ENCODE results near the gene LRRC9. TPM values are rescaled to one million over a fixed set of nuclear protein-coding genes. Genes with fewer than 3 reads are reported as not detected.

Gene LRRC9
- total and polyA plus RNA-seq, 10 of the 15 experiments (the other 5 are each of a cell fraction or from before 2014, with no cell fraction given): not detected

DNA sequence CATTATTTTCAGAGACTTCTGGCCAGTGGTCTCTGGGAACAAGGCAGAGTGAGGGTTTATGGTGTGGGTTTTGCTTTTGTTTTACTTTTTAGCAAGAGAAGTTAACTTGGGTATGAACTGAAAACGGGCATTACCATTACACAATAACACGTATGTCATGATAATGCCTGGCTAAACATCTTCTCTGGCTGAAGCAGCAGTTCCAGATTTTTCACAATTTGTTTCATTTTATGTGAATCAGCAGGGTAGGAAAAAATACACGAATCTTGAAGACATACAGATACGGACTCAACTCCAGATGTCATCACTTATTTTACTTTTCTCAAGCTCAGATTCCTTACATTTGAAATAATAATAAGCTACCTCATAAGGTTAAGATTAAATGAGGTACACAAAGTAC lies 169.3 kb downstream of the LRRC9 start:
- ChIA-PET SMC1A (ENCODE audit: uncharacterized antibody, unreplicated experiment) (interaction anchor here (0.6 to 2.7 kb wide), 9 partner anchors 9 to 99 kb away, joined by 3 to 9 read pairs (median 5); partner anchors contain the start of gene DHRS7), POLR2A (interaction anchor here (1.1 kb wide), 1 partner anchor 82 kb away, joined by 3 read pairs; no protein-coding TSS in a partner anchor), CTCF (interaction anchor here (1.0 to 2.4 kb wide), 7 partner anchors 40 to 264 kb away, joined by 3 to 9 read pairs (median 3); partner anchors contain the start of gene DHRS7), RAD21 (ENCODE audit: unreplicated experiment) (interaction anchor here (0.9 to 3.4 kb wide), 3 partner anchors 77 to 239 kb away, joined by 3 to 19 read pairs (median 3); no protein-coding TSS in a partner anchor)
- ATAC-seq (no peak), FAIRE-seq (no peak), DNase-seq (ENCODE audit: low read depth, low spot score) (no peak)
- no peaks in the 10 kb centered on the region for H3K9me3 ChIP-seq (replicated peaks; ENCODE audit: control insufficient read depth, insufficient read depth, low read length)
- 61% methylated on average over 4 of the region's 4 CpGs for WGBS (ENCODE audit: insufficient coverage, insufficient replicate concordance, low lambda C conversion rate, missing lambda C conversion rate)
- no peaks in the 10 kb centered on the region for H3K27me3 ChIP-seq (replicated peaks in 1 of 2; ENCODE audit: control insufficient read depth in 2 of 2, insufficient read depth in 2 of 2, low read length in 1 of 2)
- TF ChIP-seq SIX5 (IDR thresholded peaks at IDR 0.05; ENCODE audit: low read depth, low read length, severe bottlenecking) (no peak), RB1 (IDR thresholded peaks at IDR 0.05; ENCODE audit: borderline replicate concordance) (no peak), POLR2AphosphoS5 (IDR thresholded peaks at IDR 0.05; ENCODE audit: low read length) (no peak), JUNB (IDR thresholded peaks at IDR 0.05) (no peak), ZZZ3 (IDR thresholded peaks at IDR 0.05; ENCODE audit: control insufficient read depth, insufficient read length, low read depth) (no peak), ZNF207 (IDR thresholded peaks at IDR 0.05; ENCODE audit: borderline replicate concordance) (no peak)
- TF ChIP-seq, protein P1, sequence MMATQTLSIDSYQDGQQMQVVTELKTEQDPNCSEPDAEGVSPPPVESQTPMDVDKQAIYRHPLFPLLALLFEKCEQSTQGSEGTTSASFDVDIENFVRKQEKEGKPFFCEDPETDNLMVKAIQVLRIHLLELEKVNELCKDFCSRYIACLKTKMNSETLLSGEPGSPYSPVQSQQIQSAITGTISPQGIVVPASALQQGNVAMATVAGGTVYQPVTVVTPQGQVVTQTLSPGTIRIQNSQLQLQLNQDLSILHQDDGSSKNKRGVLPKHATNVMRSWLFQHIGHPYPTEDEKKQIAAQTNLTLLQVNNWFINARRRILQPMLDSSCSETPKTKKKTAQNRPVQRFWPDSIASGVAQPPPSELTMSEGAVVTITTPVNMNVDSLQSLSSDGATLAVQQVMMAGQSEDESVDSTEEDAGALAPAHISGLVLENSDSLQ (IDR thresholded peaks at IDR 0.05): no peak
- in situ Hi-C loops (cut with MboI): no loop called here
- no peaks in the 10 kb centered on the region for H3K36me3 ChIP-seq (ENCODE audit: control insufficient read depth in 2 of 2, insufficient read depth in 2 of 2, low read length in 1 of 2)
- intact Hi-C loops (cut with micrococcal nuclease; ENCODE audit: unreplicated experiment): no loop called here
- BruUV-seq (replicated peaks): no TSS peak
- H3K4me3 ChIP-seq: no peak overlapping the region
- no peak overlapping the region for H3K27ac ChIP-seq (ENCODE audit: control insufficient read depth, insufficient read depth)
- peaks cover 5% of the 10 kb centered on the region for H3K4me1 ChIP-seq (ENCODE audit: control insufficient read depth, insufficient read depth, low read length)
- H4K20me1 ChIP-seq (ENCODE audit: control insufficient read depth, insufficient read depth): no peaks in the 10 kb centered on the region
- no peak overlapping the region for H3K9ac ChIP-seq (ENCODE audit: control insufficient read depth, insufficient read depth, low read length)
- H2AFZ ChIP-seq (ENCODE audit: control insufficient read depth, low read depth, low read length): no peak overlapping the region; the same call in 1 of the 2 replicates
- peaks cover 25% of the 10 kb centered on the region for H3K79me2 ChIP-seq (ENCODE audit: control insufficient read depth, insufficient read depth, low read length)
- H3K4me2 ChIP-seq (ENCODE audit: control insufficient read depth, insufficient read depth): no peak overlapping the region
